Germinal center (tissue), 1 donor: Measurements from ENCODE around the gene TYW3.
A peak's percentile ranks its signal among the peaks of the same experiment; 100 is the strongest.

Experiments
- DNase-seq: peaks from one replicate; pipeline ENCODE4 v3.0.0; 2012; ENCODE audit warnings: mixed read lengths, low spot score

Gene TYW3

DNA sequence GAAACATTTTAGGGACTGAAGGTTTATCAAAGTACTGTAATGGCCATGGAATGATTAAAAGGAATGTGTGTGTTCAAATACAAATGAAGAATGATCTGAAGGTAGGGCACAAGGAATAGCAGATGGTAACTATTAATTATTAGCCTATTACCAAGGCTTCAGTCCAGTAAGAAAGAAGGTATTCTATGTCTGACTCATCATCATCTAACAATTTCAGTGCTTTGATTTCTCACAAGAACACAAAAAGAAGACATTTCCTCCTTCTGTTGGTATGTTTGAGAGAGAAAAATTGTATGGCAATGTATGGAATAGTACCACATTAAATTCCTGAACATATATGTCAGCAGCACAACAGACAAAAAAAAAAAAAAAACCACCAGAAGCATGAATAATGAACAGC is 57.5 kb downstream of the TYW3 start:
- no peak for DNase-seq

DNA sequence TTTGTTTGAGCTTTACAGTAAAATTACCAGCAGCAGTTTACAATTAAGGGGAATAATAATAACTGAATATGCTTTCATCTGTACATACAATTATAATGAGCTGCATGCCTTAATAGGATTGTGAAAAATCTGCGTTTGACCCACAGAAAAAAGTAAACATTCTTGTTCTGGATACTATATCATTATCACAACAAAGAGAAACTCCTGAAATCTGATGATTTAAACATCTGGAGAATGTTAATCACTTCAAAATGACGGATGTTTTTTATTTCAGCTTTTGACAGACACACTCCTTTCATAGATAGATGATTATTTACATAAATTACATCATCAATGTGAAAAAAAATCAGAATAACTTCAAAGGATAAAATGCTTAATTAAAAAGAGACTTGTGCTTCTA is 58.5 kb downstream of the TYW3 start:
- no peak for DNase-seq

DNA sequence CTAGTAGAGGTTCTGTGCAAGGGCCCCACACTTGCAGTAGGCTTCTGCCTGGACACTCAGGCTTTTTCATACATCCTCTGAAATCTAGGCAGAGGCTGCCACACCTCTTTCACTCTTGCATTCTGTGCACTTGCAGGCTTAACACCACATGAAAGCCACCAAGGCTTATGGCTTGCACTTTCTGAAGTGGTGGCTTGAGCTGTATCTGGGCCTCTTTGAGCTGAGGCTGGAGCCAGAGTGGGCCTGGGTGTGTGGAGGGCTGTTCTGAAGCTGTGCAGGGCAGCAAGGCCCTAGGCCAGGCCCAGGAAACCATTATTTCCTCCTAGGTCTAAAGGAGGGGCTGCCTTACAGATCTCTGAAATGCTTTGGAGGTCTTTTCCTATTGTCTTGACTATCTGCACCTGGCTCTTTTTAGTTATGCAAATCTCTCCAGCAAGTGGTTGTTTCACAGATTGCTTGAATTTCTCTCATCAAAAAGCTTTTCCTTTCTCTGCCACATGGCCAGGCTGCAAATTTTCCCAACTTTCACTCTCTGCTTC is 66.2 kb downstream of the TYW3 start:
- no peak for DNase-seq

DNA sequence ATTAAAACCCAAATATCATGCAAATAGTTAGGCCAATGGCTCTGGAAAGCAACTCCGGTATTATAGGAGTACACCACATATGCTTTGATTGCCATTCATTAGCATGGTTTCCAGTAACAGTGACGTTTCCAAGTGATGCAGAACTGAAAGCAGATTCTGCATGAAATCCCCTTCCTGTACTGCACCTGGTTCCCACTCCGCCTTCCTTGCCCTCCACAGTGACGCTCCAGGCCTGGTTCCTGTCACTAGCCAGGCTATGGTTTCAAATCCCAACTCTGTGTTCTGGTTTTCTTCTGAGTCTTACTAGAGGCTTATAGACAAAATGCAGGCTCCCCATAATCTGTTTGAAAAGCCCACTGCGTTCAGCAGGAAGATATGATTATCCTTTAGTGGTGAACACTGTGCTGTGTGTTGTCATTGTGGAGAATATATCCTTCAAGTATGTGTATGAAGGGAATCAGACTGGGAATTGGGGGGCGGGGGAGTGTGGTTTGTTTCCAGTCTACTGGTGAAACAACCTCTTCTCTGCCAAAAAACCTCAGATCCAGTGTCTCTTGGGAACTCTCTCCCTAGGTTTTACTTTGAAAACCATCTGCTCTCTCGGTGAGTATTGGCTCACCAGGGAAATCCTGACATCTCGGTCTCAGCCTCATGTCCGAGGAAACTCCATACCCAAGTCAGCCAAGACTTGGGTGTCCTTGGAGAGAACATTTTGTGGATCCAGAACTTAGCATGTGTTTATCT is 78.7 kb downstream of the TYW3 start:
- DNase-seq = peak; percentile 15

DNA sequence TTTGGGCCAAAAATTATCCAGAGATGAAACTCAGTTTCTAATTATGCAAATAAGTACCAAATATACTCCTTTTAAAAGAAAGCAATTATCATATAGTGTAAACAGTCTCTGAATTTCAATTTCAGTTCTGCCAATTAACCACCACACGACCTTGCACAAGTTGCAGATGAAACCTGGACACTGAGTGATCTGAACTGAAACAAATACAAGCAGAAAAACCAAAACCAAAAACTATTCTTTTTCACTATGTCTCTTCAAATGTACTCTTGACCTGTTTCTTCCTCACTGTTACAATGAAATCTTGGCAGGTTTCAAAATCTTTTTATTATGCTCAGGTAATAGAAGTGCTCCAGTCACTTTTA is 79.2 kb downstream of the TYW3 start:
- no peak for DNase-seq
